ENCODE data around the gene ARHGAP40.
"Not testable (repeated sequence)": the region's sequence is repeated elsewhere in the genome, so short reads cannot be mapped to it uniquely, and the experiment has no call there.

The ARHGAP40 gene

GRCh38 chr20:38589351-38589750 lies 12.3 kb upstream of the ARHGAP40 start:
- no peak for DNase-seq

- DNase-seq: no peak
Measured at GRCh38 chr20:38589967-38590675, 11.5 kb upstream of the ARHGAP40 start.

GRCh38 chr20:38590676-38591473 lies 10.7 kb upstream of the ARHGAP40 start:
- no peak for DNase-seq

GRCh38 chr20:38591474-38592410 lies 9.9 kb upstream of the ARHGAP40 start:
- DNase-seq: no peak

GRCh38 chr20:38592411-38592790 lies 9.2 kb upstream of the ARHGAP40 start:
- not testable (repeated sequence) for DNase-seq

GRCh38 chr20:38594281-38594680 lies 7.3 kb upstream of the ARHGAP40 start:
- not testable (repeated sequence) for DNase-seq

GRCh38 chr20:38595886-38596285 lies 5.7 kb upstream of the ARHGAP40 start:
- DNase-seq: not testable (repeated sequence)

GRCh38 chr20:38599410-38599882 lies 2.2 kb upstream of the ARHGAP40 start:
- DNase-seq: no peak

GRCh38 chr20:38600057-38600456 lies 1.6 kb upstream of the ARHGAP40 start:
- DNase-seq: no peak

- no peak for DNase-seq
Measured at GRCh38 chr20:38602185-38602581, 574 bp downstream of the ARHGAP40 start.

GRCh38 chr20:38603286-38603685 lies 1.7 kb downstream of the ARHGAP40 start:
- DNase-seq: no peak

- no peak for DNase-seq
Measured at GRCh38 chr20:38604873-38605303, 3.3 kb downstream of the ARHGAP40 start.

- DNase-seq: no peak
Measured at GRCh38 chr20:38607351-38607750, 5.7 kb downstream of the ARHGAP40 start.

GRCh38 chr20:38608188-38608587 lies 6.6 kb downstream of the ARHGAP40 start:
- no peak for DNase-seq

GRCh38 chr20:38609815-38610214 lies 8.2 kb downstream of the ARHGAP40 start:
- DNase-seq: no peak

GRCh38 chr20:38610521-38610920 lies 8.9 kb downstream of the ARHGAP40 start:
- DNase-seq: no peak

GRCh38 chr20:38612751-38613515 lies 11.3 kb downstream of the ARHGAP40 start:
- DNase-seq: no peak

- no peak for DNase-seq
Measured at GRCh38 chr20:38615283-38615682, 13.7 kb downstream of the ARHGAP40 start.

- DNase-seq: no peak
Measured at GRCh38 chr20:38616457-38616856, 14.8 kb downstream of the ARHGAP40 start.

- no peak for DNase-seq
Measured at GRCh38 chr20:38617011-38617829, 15.6 kb downstream of the ARHGAP40 start.

- DNase-seq: no peak
Measured at GRCh38 chr20:38617830-38618196, 16.2 kb downstream of the ARHGAP40 start.
